Suprapubic skin (tissue), 4 donors: ENCODE results near the gene IFFO2. TPM values are rescaled to one million over a fixed set of nuclear protein-coding genes. Genes with fewer than 3 reads are reported as not detected.
A peak's percentile ranks its signal among the peaks of the same experiment; 100 is the strongest.

ENCODE experiments used
- DNase-seq, 2 donors: peaks; one replicate each; pipeline ENCODE4 v3.0.0-alpha.2; 2019; ENCODE audit warnings: low spot score in 2 of 2
- H3K27ac ChIP-seq: fragments of 200-600 bp; sonication (generic); one replicate; pipeline ENCODE4 v1.5.1; 2019
- H3K27me3 ChIP-seq: fragments of 200-600 bp; sonication (generic); one replicate; pipeline ENCODE4 v1.5.1; 2019
- H3K36me3 ChIP-seq: fragments of 200-600 bp; sonication (generic); one replicate; pipeline ENCODE4 v1.5.1; 2019
- H3K4me1 ChIP-seq: fragments of 200-600 bp; sonication (generic); one replicate; pipeline ENCODE4 v1.5.1; 2019
- H3K4me3 ChIP-seq: fragments of 200-600 bp; sonication (generic); one replicate; pipeline ENCODE4 v1.5.1; 2019; ENCODE audit warnings: mild to moderate bottlenecking
- H3K9me3 ChIP-seq: fragments of 200-600 bp; sonication (generic); one replicate; pipeline ENCODE4 v1.5.1; 2019
- EP300 ChIP-seq: sonication (generic); formaldehyde crosslinking; IDR thresholded peaks from one replicate; pipeline ENCODE4 v1.6.1; 2017; ENCODE audit warnings: antibody characterized with exemption
- POLR2A ChIP-seq, 2 donors: fragments of 450-650 bp; IDR thresholded peaks; one replicate each; pipeline ENCODE4 v1.6.1; 2017; ENCODE audit warnings: antibody characterized with exemption in 2 of 2, mild to moderate bottlenecking in 2 of 2, moderate library complexity in 2 of 2
- POLR2AphosphoS5 ChIP-seq, 3 donors: sonication (generic); formaldehyde crosslinking; IDR thresholded peaks; one replicate each; pipeline ENCODE4 v1.6.1; 2017; ENCODE audit warnings: antibody characterized with exemption in 3 of 3
- WGBS: methylation state at CpG from one replicate; pipeline ENCODE4 v1.1.5; 2018; 5-methylcytosine and 5-hydroxymethylcytosine counted together
- total RNA-seq, 4 donors: library from RNA; depleted of rRNA; stranded (reverse); fragments of >200 nt; gene quantifications; one replicate each; pipeline ENCODE4 v1.1.0, GENCODE V29; 2016
- TF ChIP-seq, protein P1 (sequence below), 2 donors: fragments of 200-600 bp in 1 of 2; fragments of 450-650 bp in 1 of 2; sonication (generic) in 1 of 2; IDR thresholded peaks; one replicate each; pipeline ENCODE4 v1.5.1; 2016 to 2019; ENCODE audit warnings: antibody characterized with exemption in 2 of 2, mild to moderate bottlenecking in 1 of 2, moderate library complexity in 1 of 2

IFFO2 gene
- total RNA-seq, 4 donors from 2014 or later = 327 to 569 (median 449) TPM

DNA sequence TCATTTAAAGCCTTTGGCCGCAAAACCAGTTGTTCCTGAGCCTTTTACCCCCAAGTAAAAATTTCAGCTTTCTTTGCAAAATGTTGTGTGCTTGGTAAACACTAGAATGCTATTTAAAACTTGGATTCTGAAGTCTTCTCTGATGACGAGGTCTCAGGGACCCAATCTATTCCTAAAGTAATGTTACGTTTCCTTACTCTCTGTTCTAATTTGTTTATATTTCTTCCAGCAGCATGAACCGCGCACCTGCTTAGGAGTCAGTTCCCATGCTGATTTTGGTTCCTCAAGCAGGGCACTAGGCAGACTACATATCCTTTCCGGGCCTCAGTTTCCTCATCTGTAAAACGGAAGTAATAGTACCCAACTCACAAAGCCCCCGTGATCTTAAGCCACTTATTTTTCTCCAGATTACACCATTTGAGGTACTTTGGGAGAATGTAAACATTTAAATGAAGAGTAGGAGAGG lies 53.2 kb downstream of the IFFO2 start:
- H3K9me3 ChIP-seq = no peaks in the 10 kb centered on the region
- 27% methylated on average over 8 of the region's 8 CpGs for WGBS
- DNase-seq = no peak
- H3K36me3 ChIP-seq = peaks cover 17% of the 10 kb centered on the region
- H3K4me1 ChIP-seq = peaks cover 51% of the 10 kb centered on the region
- TF ChIP-seq POLR2AphosphoS5 (IDR thresholded peaks at IDR 0.05) = no peak
- TF ChIP-seq, protein P1, sequence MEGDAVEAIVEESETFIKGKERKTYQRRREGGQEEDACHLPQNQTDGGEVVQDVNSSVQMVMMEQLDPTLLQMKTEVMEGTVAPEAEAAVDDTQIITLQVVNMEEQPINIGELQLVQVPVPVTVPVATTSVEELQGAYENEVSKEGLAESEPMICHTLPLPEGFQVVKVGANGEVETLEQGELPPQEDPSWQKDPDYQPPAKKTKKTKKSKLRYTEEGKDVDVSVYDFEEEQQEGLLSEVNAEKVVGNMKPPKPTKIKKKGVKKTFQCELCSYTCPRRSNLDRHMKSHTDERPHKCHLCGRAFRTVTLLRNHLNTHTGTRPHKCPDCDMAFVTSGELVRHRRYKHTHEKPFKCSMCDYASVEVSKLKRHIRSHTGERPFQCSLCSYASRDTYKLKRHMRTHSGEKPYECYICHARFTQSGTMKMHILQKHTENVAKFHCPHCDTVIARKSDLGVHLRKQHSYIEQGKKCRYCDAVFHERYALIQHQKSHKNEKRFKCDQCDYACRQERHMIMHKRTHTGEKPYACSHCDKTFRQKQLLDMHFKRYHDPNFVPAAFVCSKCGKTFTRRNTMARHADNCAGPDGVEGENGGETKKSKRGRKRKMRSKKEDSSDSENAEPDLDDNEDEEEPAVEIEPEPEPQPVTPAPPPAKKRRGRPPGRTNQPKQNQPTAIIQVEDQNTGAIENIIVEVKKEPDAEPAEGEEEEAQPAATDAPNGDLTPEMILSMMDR (IDR thresholded peaks at IDR 0.05) = no peak
- H3K4me3 ChIP-seq = peak overlapping the region; percentile 88
- peak overlapping the region; percentile 88 for H3K27ac ChIP-seq
- no peaks in the 10 kb centered on the region for H3K27me3 ChIP-seq

DNA sequence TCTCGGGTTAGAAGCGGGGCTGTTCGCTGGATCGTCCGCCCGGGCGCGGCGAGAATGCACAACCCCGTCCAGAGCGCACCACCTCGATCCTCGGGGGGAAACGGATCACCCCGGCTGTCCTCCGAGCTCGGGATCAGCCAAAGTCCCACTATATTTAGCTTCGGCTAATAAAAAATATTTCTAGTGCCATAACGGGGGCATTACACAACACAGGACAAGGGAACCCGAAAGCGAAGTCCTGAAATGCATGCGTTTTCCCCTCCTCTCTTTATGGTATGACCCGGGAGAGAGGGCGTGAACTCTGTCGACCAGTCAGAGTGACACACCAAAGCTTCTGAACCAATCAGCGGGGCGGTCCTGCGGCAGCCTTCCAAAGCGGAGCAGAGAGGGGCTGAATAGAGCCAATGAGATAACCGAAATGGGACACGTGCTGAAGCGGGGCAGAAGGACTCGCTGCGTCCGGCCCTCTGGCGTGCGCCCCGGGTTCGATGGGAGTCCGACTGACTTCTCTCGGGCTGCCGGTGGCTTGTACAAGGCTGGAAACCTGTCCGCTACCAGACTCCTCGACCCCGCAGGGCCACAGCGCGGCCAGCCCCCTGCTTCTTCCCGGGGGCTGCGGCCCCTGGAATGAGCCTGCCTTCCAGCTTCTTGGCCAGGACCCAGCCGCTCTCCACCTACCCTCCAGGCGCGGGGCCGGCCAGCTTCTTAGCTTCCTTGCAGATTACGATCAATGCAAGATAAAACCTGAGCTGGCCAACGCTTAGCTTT lies 53.8 kb downstream of the IFFO2 start, which contains the start of gene ALDH4A1:
ALDH4A1 (minus strand) TSS at position 33 of the 768 bp plus-strand sequence; CDS start at position 1, 32 bp downstream.
- Histone ChIP-seq H3K4me1 (peaks cover 49% of the 10 kb centered on the region), H3K27ac (peak within 1 kb of the TSS; percentile 88), H3K9me3 (no peaks in the 10 kb centered on the region), H3K4me3 (peak within 1 kb of the TSS; percentile 88), H3K27me3 (no peaks in the 10 kb centered on the region), H3K36me3 (peaks cover 10% of the 10 kb centered on the region)
- DNase-seq = peak; percentile 99
- WGBS = under 1% methylated on average over 34 of the region's 55 CpGs
- TF ChIP-seq POLR2AphosphoS5 (IDR thresholded peaks at IDR 0.05) (peak in 2 of 3 donors; percentile 51 to 64), EP300 (no peak), POLR2A (IDR thresholded peaks at IDR 0.05) (no peak)
- TF ChIP-seq, protein P1 (IDR thresholded peaks at IDR 0.05) = no peak

DNA sequence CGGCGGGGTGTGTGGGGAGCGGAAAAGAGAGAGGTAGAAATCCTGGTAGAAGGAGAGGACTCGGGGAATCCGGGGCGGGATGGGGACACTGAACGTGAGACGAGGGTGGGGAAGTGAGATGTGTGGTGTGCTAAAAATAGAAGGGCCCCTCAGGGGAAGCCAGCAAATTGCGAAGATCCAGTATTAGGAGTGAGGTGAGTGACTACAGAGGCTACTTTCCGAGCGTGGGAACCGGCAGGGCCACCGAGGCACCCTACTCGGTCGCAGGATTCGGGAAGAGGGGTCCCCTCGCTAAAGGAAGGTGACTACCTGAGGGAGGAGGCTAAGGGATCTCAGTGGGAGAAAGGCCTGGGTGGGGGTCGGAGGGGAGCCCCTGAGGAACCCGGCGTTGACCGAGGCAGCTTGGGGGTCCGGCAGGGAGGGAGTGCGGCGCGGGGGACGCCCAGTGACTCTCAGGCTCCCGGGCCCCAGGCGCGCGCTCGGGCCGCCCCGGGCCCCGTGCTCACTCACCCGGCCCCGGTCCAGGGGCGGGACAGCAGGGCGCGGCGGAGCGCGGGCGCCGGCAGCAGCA lies 54.4 kb downstream of the IFFO2 start:
- H3K36me3 ChIP-seq = peaks cover 8% of the 10 kb centered on the region
- no peaks in the 10 kb centered on the region for H3K9me3 ChIP-seq
- H3K27me3 ChIP-seq = no peaks in the 10 kb centered on the region
- H3K4me1 ChIP-seq = peaks cover 42% of the 10 kb centered on the region
- WGBS = 2% methylated on average over 32 of the region's 44 CpGs
- H3K27ac ChIP-seq = peak overlapping the region; percentile 88
- TF ChIP-seq POLR2A (IDR thresholded peaks at IDR 0.05) = peak; percentile 28 to 61
- TF ChIP-seq, protein P1 (IDR thresholded peaks at IDR 0.05) = no peak
- peak overlapping the region; percentile 88 for H3K4me3 ChIP-seq
- DNase-seq = peak in 1 of 2 donors; percentile 90

DNA sequence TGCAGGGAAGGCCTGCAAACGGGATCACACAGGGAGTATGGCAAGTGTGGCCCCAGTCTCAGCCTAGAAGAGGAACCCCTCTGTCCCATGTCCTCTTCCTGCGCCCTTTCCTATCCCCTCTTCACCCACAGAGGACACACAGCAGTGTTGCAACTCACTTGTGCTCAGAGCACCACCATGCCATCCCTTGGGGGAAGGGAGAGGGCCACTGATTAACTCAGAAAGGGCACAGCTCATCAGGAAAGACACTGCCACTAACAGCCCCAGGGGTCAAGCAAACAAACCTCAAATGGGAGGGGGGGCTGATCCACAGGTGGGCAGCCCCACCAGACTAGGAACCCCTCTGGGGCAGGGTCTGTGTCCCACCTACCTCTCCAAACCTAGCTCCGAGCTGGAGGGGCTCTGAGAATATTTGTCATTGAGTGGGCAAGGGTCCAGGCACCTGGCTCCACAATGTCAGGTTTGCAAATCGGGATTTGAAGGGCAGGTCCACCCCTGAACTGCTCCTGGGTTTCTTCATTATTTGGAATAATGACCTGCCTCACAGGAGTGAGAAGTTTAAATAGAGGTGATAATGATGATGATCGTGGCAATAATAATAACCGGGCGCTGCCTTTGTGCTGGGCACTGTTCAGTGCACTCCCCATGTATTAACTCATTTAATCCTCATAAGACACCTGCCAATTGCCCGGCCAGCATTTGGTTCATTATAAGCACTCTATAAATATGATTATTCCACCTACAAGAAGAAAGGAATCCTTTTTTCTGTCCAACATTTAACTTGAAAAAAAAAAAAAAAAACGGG lies 55.1 kb downstream of the IFFO2 start:
- 33% methylated on average over 9 of the region's 9 CpGs for WGBS
- H3K27ac ChIP-seq = no peak overlapping the region
- peak overlapping the region; percentile 88 for H3K4me3 ChIP-seq

More for the DNA sequence above, 55.1 kb downstream of the IFFO2 start:
- peaks cover 37% of the 10 kb centered on the region for H3K4me1 ChIP-seq
- no peaks in the 10 kb centered on the region for H3K9me3 ChIP-seq
- no peak for DNase-seq
- H3K36me3 ChIP-seq = peaks cover 8% of the 10 kb centered on the region
- H3K27me3 ChIP-seq = no peaks in the 10 kb centered on the region
- TF ChIP-seq POLR2A (IDR thresholded peaks at IDR 0.05) (no peak), EP300 (no peak), POLR2AphosphoS5 (IDR thresholded peaks at IDR 0.05) (no peak)
- TF ChIP-seq, protein P1 (IDR thresholded peaks at IDR 0.05) = no peak
